WTC11 (cell line): Measurements from ENCODE around the gene IRX3. TPM values are rescaled to one million over a fixed set of nuclear protein-coding genes. Genes with fewer than 3 reads are reported as not detected.

ENCODE experiments used
- ATAC-seq: fragments of 200-7000 bp; cut with Tn5 transposase; 2 replicates; pipeline ENCODE4 v1.10.0; 2021; ENCODE audit warnings: mild to moderate bottlenecking, moderate library complexity
- CTCF ChIA-PET: fragments of 300-600 bp; sonication (Branson Sonifier 250); formaldehyde crosslinking; loops from one replicate; lab custom pipeline; 2021; ENCODE audit warnings: antibody characterized with exemption; lab: Charles Lee
- POLR2A ChIA-PET: fragments of 350-600 bp; sonication (Branson Sonifier 250); formaldehyde crosslinking; loops from one replicate; lab custom pipeline; 2021; ENCODE audit warnings: antibody characterized with exemption; lab: Charles Lee
- DNase-seq: peaks from one replicate; pipeline ENCODE4 v3.0.0; 2021; ENCODE audit warnings: low spot score
- H3K27ac Mint-ChIP-seq: 2 replicates; pipeline ENCODE4 v1.8.0; 2021; ENCODE audit warnings: mixed read lengths
- H3K27me3 Mint-ChIP-seq: 2 replicates; pipeline ENCODE4 v1.8.0; 2021; ENCODE audit warnings: low read depth, mild to moderate bottlenecking, moderate library complexity, mixed read lengths
- H3K36me3 Mint-ChIP-seq: 2 replicates; pipeline ENCODE4 v1.8.0; 2021; ENCODE audit warnings: mixed read lengths
- H3K4me1 Mint-ChIP-seq: 2 replicates; pipeline ENCODE4 v1.8.0; 2022; ENCODE audit warnings: mixed read lengths
- H3K4me3 Mint-ChIP-seq: 2 replicates; pipeline ENCODE4 v1.8.0; 2021; ENCODE audit warnings: mild to moderate bottlenecking, moderate library complexity, mixed read lengths
- H3K9me3 Mint-ChIP-seq: 2 replicates; pipeline ENCODE4 v1.8.0; 2021; ENCODE audit warnings: mixed read lengths
- GRHL2 ChIP-seq: fragments of 250-450 bp; sonication (Bioruptor Pico); IDR thresholded peaks from 2 replicates; pipeline ENCODE4 v1.8.0; 2022; ENCODE audit warnings: mild to moderate bottlenecking, moderate library complexity; ENCODE audit not compliant: insufficient replicate concordance, severe bottlenecking
- GTF2I ChIP-seq: fragments of 250-450 bp; sonication (Bioruptor Pico); conservative IDR thresholded peaks from 2 replicates; pipeline ENCODE4 v1.4.0; 2021; ENCODE audit warnings: mild to moderate bottlenecking
- HMGXB4 ChIP-seq: sonication (generic); formaldehyde crosslinking; IDR thresholded peaks from 2 replicates; pipeline ENCODE4 v1.8.1; 2023; ENCODE audit warnings: mild to moderate bottlenecking, moderate library complexity, missing genetic modification reagents
- NR1H2 ChIP-seq: sonication (generic); formaldehyde crosslinking; IDR thresholded peaks from 2 replicates; pipeline ENCODE4 v1.9.0; 2021; ENCODE audit warnings: mild to moderate bottlenecking, moderate library complexity, missing genetic modification reagents
- NR2C2 ChIP-seq: sonication (generic); formaldehyde crosslinking; IDR thresholded peaks from 2 replicates; pipeline ENCODE4 v1.8.0; 2022; ENCODE audit warnings: mild to moderate bottlenecking, missing genetic modification reagents
- NR3C1 ChIP-seq: sonication (generic); formaldehyde crosslinking; conservative IDR thresholded peaks from 2 replicates; pipeline ENCODE4 v1.8.1; 2023; ENCODE audit warnings: low read depth, mild to moderate bottlenecking, missing genetic modification reagents
- RORB ChIP-seq: fragments of 250-450 bp; sonication (Bioruptor Pico); IDR thresholded peaks from 2 replicates; pipeline ENCODE4 v1.9.0; 2021; ENCODE audit warnings: mild to moderate bottlenecking
- SMAD3 ChIP-seq: sonication (generic); formaldehyde crosslinking; IDR thresholded peaks from 2 replicates; pipeline ENCODE4 v1.8.0; 2022; ENCODE audit warnings: missing genetic modification reagents, mild to moderate bottlenecking, borderline replicate concordance
- SP1 ChIP-seq: sonication (generic); formaldehyde crosslinking; conservative IDR thresholded peaks from 2 replicates; pipeline ENCODE4 v1.8.1; 2022; ENCODE audit warnings: missing genetic modification reagents
- STAT6 ChIP-seq: sonication (generic); formaldehyde crosslinking; conservative IDR thresholded peaks from 2 replicates; pipeline ENCODE4 v1.8.1; 2023; ENCODE audit warnings: mild to moderate bottlenecking, low read depth, missing genetic modification reagents, moderate library complexity
- TEAD1 ChIP-seq: sonication (generic); formaldehyde crosslinking; IDR thresholded peaks from 2 replicates; pipeline ENCODE4 v1.8.0; 2022; ENCODE audit warnings: mild to moderate bottlenecking, missing genetic modification reagents
- USF2 ChIP-seq: sonication (generic); formaldehyde crosslinking; IDR thresholded peaks from 2 replicates; pipeline ENCODE4 v1.8.1; 2023; ENCODE audit warnings: mild to moderate bottlenecking, missing genetic modification reagents, moderate library complexity
- ZNF263 ChIP-seq: sonication (generic); formaldehyde crosslinking; IDR thresholded peaks from 2 replicates; pipeline ENCODE4 v1.8.1; 2022; ENCODE audit warnings: low read depth, mild to moderate bottlenecking, moderate library complexity, missing genetic modification reagents
- ZNF671 ChIP-seq: fragments of 250-450 bp; sonication (Bioruptor Pico); IDR thresholded peaks from 2 replicates; pipeline ENCODE4 v1.8.0; 2021; ENCODE audit warnings: mild to moderate bottlenecking
- total RNA-seq: library from RNA; stranded (reverse); gene quantifications from 3 replicates; pipeline ENCODE4 v1.2.3, GENCODE V29; 2021
- TF ChIP-seq, protein P1 (sequence below): fragments of 250-450 bp; sonication (Bioruptor Pico); IDR thresholded peaks from 2 replicates; pipeline ENCODE4 v1.9.0; 2021; ENCODE audit warnings: moderate library complexity, mild to moderate bottlenecking, inconsistent platforms, borderline replicate concordance
- TF ChIP-seq, protein P2 (sequence below): sonication (generic); formaldehyde crosslinking; IDR thresholded peaks from 2 replicates; pipeline ENCODE4 v1.8.1; 2023; ENCODE audit warnings: mild to moderate bottlenecking, missing genetic modification reagents
- TF ChIP-seq, protein P3 (sequence below): fragments of 250-450 bp; sonication (Bioruptor Pico); IDR thresholded peaks from 2 replicates; pipeline ENCODE4 v2.1.2; 2022; ENCODE audit warnings: mild to moderate bottlenecking, moderate library complexity
- TF ChIP-seq, protein P4 (sequence below): fragments of 200-600 bp; IDR thresholded peaks from 2 replicates; pipeline ENCODE4 v1.8.0; 2022; ENCODE audit warnings: antibody characterized with exemption

Gene IRX3
- total RNA-seq, 1 experiment from 2014 or later = 1.1 TPM

GRCh38 chr16:54286090-54286365 is 559 bp downstream of the IRX3 start:
- H3K4me1 Mint-ChIP-seq = peaks cover 50% of the 10 kb centered on the region
- DNase-seq (no peak), ATAC-seq (no peak)
- H3K4me3 Mint-ChIP-seq = peak overlapping the region; percentile 85
- no peak overlapping the region for H3K27ac Mint-ChIP-seq
- POLR2A ChIA-PET = interaction anchor here (1.0 kb wide), 1 partner anchor 365 kb away, joined by 4 read pairs; no protein-coding TSS in a partner anchor
- CTCF ChIA-PET = interaction anchor here (0.6 to 2.4 kb wide), 9 partner anchors 92 to 736 kb away, joined by 3 to 9 read pairs (median 3); no protein-coding TSS in a partner anchor
- no peaks in the 10 kb centered on the region for H3K36me3 Mint-ChIP-seq
- no peak for TF ChIP-seq NR2C2 (CRISPR knock-in tag)
- TF ChIP-seq SP1 (CRISPR knock-in tag) = no peak
- no peak for TF ChIP-seq NR3C1 (CRISPR knock-in tag)
- TF ChIP-seq, protein P1, sequence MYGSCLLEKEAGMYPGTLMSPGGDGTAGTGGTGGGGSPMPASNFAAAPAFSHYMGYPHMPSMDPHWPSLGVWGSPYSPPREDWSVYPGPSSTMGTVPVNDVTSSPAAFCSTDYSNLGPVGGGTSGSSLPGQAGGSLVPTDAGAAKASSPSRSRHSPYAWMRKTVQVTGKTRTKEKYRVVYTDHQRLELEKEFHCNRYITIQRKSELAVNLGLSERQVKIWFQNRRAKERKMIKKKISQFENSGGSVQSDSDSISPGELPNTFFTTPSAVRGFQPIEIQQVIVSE = no peak
- TF ChIP-seq, protein P2, sequence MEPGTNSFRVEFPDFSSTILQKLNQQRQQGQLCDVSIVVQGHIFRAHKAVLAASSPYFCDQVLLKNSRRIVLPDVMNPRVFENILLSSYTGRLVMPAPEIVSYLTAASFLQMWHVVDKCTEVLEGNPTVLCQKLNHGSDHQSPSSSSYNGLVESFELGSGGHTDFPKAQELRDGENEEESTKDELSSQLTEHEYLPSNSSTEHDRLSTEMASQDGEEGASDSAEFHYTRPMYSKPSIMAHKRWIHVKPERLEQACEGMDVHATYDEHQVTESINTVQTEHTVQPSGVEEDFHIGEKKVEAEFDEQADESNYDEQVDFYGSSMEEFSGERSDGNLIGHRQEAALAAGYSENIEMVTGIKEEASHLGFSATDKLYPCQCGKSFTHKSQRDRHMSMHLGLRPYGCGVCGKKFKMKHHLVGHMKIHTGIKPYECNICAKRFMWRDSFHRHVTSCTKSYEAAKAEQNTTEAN (CRISPR knock-in tag) = no peak
- no peak for TF ChIP-seq NR1H2
- TF ChIP-seq TEAD1 (CRISPR knock-in tag) = no peak
- no peak for TF ChIP-seq ZNF263 (CRISPR knock-in tag)
- no peak for TF ChIP-seq ZNF671 (CRISPR knock-in tag)
- TF ChIP-seq STAT6 = no peak
- TF ChIP-seq SMAD3 (CRISPR knock-in tag) = no peak
- TF ChIP-seq USF2 = no peak
- TF ChIP-seq, protein P3, sequence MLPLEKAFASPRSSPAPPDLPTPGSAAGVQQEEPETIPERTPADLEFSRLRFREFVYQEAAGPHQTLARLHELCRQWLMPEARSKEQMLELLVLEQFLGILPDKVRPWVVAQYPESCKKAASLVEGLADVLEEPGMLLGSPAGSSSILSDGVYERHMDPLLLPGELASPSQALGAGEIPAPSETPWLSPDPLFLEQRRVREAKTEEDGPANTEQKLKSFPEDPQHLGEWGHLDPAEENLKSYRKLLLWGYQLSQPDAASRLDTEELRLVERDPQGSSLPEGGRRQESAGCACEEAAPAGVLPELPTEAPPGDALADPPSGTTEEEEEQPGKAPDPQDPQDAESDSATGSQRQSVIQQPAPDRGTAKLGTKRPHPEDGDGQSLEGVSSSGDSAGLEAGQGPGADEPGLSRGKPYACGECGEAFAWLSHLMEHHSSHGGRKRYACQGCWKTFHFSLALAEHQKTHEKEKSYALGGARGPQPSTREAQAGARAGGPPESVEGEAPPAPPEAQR (CRISPR knock-in tag) = no peak
- TF ChIP-seq RORB (CRISPR knock-in tag) = no peak
- TF ChIP-seq, protein P4, sequence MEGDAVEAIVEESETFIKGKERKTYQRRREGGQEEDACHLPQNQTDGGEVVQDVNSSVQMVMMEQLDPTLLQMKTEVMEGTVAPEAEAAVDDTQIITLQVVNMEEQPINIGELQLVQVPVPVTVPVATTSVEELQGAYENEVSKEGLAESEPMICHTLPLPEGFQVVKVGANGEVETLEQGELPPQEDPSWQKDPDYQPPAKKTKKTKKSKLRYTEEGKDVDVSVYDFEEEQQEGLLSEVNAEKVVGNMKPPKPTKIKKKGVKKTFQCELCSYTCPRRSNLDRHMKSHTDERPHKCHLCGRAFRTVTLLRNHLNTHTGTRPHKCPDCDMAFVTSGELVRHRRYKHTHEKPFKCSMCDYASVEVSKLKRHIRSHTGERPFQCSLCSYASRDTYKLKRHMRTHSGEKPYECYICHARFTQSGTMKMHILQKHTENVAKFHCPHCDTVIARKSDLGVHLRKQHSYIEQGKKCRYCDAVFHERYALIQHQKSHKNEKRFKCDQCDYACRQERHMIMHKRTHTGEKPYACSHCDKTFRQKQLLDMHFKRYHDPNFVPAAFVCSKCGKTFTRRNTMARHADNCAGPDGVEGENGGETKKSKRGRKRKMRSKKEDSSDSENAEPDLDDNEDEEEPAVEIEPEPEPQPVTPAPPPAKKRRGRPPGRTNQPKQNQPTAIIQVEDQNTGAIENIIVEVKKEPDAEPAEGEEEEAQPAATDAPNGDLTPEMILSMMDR = no peak
- no peak for TF ChIP-seq HMGXB4 (CRISPR knock-in tag)
- no peak for TF ChIP-seq GRHL2 (CRISPR knock-in tag)
- TF ChIP-seq GTF2I (CRISPR knock-in tag) = no peak
- no peaks in the 10 kb centered on the region for H3K9me3 Mint-ChIP-seq
- peaks cover 93% of the 10 kb centered on the region for H3K27me3 Mint-ChIP-seq
